ENCODE measurements around the gene NAIP.

GRCh38 chr5:71014176-71014575, 11.0 kb downstream of the NAIP start:
- TF ChIP-seq NANOG (IDR thresholded peaks at IDR 0.05; ENCODE audit: borderline replicate concordance) (no peak), JUNB (IDR thresholded peaks at IDR 0.05; ENCODE audit: unreplicated experiment) (no peak), EZH2 (IDR thresholded peaks at IDR 0.05; ENCODE audit: low read depth, unreplicated experiment) (no peak), POLR2AphosphoS5 (IDR thresholded peaks at IDR 0.05; ENCODE audit: low read depth) (no peak), EZH2phosphoT487 (IDR thresholded peaks at IDR 0.05; ENCODE audit: unreplicated experiment) (no peak), CREB1 (CRISPR knock-in tag; IDR thresholded peaks at IDR 0.05; ENCODE audit: low read depth) (no peak), ZNF114 (CRISPR knock-in tag; IDR thresholded peaks at IDR 0.05) (no peak), STAT1 (IDR thresholded peaks at IDR 0.05; ENCODE audit: unreplicated experiment) (no peak)
- TF ChIP-seq, protein P1, sequence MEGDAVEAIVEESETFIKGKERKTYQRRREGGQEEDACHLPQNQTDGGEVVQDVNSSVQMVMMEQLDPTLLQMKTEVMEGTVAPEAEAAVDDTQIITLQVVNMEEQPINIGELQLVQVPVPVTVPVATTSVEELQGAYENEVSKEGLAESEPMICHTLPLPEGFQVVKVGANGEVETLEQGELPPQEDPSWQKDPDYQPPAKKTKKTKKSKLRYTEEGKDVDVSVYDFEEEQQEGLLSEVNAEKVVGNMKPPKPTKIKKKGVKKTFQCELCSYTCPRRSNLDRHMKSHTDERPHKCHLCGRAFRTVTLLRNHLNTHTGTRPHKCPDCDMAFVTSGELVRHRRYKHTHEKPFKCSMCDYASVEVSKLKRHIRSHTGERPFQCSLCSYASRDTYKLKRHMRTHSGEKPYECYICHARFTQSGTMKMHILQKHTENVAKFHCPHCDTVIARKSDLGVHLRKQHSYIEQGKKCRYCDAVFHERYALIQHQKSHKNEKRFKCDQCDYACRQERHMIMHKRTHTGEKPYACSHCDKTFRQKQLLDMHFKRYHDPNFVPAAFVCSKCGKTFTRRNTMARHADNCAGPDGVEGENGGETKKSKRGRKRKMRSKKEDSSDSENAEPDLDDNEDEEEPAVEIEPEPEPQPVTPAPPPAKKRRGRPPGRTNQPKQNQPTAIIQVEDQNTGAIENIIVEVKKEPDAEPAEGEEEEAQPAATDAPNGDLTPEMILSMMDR (conservative IDR thresholded peaks at IDR 0.05; ENCODE audit: low read depth in 2 of 2), result no peak
- TF ChIP-seq, protein P2, sequence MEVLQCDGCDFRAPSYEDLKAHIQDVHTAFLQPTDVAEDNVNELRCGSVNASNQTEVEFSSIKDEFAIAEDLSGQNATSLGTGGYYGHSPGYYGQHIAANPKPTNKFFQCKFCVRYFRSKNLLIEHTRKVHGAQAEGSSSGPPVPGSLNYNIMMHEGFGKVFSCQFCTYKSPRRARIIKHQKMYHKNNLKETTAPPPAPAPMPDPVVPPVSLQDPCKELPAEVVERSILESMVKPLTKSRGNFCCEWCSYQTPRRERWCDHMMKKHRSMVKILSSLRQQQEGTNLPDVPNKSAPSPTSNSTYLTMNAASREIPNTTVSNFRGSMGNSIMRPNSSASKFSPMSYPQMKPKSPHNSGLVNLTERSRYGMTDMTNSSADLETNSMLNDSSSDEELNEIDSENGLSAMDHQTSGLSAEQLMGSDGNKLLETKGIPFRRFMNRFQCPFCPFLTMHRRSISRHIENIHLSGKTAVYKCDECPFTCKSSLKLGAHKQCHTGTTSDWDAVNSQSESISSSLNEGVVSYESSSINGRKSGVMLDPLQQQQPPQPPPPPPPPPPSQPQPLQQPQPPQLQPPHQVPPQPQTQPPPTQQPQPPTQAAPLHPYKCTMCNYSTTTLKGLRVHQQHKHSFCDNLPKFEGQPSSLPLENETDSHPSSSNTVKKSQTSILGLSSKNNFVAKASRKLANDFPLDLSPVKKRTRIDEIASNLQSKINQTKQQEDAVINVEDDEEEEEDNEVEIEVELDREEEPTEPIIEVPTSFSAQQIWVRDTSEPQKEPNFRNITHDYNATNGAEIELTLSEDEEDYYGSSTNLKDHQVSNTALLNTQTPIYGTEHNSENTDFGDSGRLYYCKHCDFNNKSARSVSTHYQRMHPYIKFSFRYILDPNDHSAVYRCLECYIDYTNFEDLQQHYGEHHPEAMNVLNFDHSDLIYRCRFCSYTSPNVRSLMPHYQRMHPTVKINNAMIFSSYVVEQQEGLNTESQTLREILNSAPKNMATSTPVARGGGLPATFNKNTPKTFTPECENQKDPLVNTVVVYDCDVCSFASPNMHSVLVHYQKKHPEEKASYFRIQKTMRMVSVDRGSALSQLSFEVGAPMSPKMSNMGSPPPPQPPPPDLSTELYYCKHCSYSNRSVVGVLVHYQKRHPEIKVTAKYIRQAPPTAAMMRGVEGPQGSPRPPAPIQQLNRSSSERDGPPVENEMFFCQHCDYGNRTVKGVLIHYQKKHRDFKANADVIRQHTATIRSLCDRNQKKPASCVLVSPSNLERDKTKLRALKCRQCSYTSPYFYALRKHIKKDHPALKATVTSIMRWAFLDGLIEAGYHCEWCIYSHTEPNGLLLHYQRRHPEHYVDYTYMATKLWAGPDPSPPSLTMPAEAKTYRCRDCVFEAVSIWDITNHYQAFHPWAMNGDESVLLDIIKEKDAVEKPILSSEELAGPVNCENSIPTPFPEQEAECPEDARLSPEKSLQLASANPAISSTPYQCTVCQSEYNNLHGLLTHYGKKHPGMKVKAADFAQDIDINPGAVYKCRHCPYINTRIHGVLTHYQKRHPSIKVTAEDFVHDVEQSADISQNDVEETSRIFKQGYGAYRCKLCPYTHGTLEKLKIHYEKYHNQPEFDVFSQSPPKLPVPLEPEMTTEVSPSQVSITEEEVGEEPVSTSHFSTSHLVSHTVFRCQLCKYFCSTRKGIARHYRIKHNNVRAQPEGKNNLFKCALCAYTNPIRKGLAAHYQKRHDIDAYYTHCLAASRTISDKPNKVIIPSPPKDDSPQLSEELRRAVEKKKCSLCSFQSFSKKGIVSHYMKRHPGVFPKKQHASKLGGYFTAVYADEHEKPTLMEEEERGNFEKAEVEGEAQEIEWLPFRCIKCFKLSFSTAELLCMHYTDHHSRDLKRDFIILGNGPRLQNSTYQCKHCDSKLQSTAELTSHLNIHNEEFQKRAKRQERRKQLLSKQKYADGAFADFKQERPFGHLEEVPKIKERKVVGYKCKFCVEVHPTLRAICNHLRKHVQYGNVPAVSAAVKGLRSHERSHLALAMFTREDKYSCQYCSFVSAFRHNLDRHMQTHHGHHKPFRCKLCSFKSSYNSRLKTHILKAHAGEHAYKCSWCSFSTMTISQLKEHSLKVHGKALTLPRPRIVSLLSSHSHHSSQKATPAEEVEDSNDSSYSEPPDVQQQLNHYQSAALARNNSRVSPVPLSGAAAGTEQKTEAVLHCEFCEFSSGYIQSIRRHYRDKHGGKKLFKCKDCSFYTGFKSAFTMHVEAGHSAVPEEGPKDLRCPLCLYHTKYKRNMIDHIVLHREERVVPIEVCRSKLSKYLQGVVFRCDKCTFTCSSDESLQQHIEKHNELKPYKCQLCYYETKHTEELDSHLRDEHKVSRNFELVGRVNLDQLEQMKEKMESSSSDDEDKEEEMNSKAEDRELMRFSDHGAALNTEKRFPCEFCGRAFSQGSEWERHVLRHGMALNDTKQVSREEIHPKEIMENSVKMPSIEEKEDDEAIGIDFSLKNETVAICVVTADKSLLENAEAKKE (CRISPR knock-in tag; IDR thresholded peaks at IDR 0.05), result no peak

Measured in GM23338 (cell line).